Measurements from ENCODE around the gene CARD19. TPM values are rescaled to one million over a fixed set of nuclear protein-coding genes. Genes with fewer than 3 reads are reported as not detected.

Gene CARD19
- total RNA-seq, 1 experiment from 2014 or later: 54.5 TPM

GRCh38 chr9:93064392-93065134, 31.5 kb upstream of the CARD19 start:
- H3K9me3 ChIP-seq (ENCODE audit: control insufficient read depth in 1 of 2, insufficient read depth in 1 of 2, low read depth in 1 of 2, low read length in 2 of 2): no peaks in the 10 kb centered on the region
- no peaks in the 10 kb centered on the region for H3K27me3 ChIP-seq (ENCODE audit: insufficient read depth, low read length)
- CTCF ChIA-PET: interaction anchor here (0.6 kb wide), 1 partner anchor 851 kb away, joined by 3 read pairs; no protein-coding TSS in a partner anchor
- RAD21 ChIA-PET (ENCODE audit: low non-redundant PET in 1 of 2, low total read pairs in 2 of 2, uncharacterized antibody in 2 of 2, unreplicated experiment in 2 of 2): interaction anchor here in 1 of 2 experiments (0.6 kb wide), 1 partner anchor 34 kb away, joined by 5 read pairs; no protein-coding TSS in a partner anchor
- no peak overlapping the region for H2AFZ ChIP-seq (ENCODE audit: low read depth, low read length, poor library complexity, severe bottlenecking)
- no peaks in the 10 kb centered on the region for H3K79me2 ChIP-seq (ENCODE audit: insufficient read depth, low read length)
- peaks cover 7 to 22% of the 10 kb centered on the region in 2 experiments; a peak in 3 of 4 replicates for H3K4me1 ChIP-seq (ENCODE audit: control insufficient read depth in 1 of 2, insufficient read depth in 2 of 2, low read length in 2 of 2)
- DNase-seq (ENCODE audit: low read depth, low spot score) (no peak), ATAC-seq (no peak)
- no peaks in the 10 kb centered on the region for H3K9me2 ChIP-seq (ENCODE audit: insufficient read depth)
- POLR2A ChIA-PET: interaction anchor here (0.6 kb wide), 1 partner anchor 9 kb away, joined by 3 read pairs; no protein-coding TSS in a partner anchor
- no peaks in the 10 kb centered on the region for H4K20me1 ChIP-seq (ENCODE audit: insufficient read depth)
- intact Hi-C loops (cut with micrococcal nuclease): no loop called here
- no peak for TF ChIP-seq TCF7L2 (IDR thresholded peaks at IDR 0.05; ENCODE audit: borderline replicate concordance, extremely low read depth, insufficient read depth, insufficient read length)
- TF ChIP-seq FOSL1 (IDR thresholded peaks at IDR 0.05; ENCODE audit: low read depth): no peak
- no peak for TF ChIP-seq CBX3 (IDR thresholded peaks at IDR 0.05; ENCODE audit: low read depth)
- no peaks in the 10 kb centered on the region for H3K36me3 ChIP-seq (ENCODE audit: control insufficient read depth in 1 of 2, insufficient read depth in 2 of 2, low read length in 2 of 2)
- no peak overlapping the region for H3K4me2 ChIP-seq (ENCODE audit: low read length)
- no peak overlapping the region for H3K9ac ChIP-seq (ENCODE audit: low read length)
- no TSS peak for BruUV-seq (replicated peaks)
- no peak overlapping the region for H3K4me3 ChIP-seq (replicated peaks in 1 of 2; ENCODE audit: low read depth in 1 of 2, low read length in 2 of 2)
- no peak overlapping the region for H3K27ac ChIP-seq (ENCODE audit: low read depth, low read length)

- no peaks in the 10 kb centered on the region for H3K27me3 ChIP-seq (ENCODE audit: insufficient read depth, low read length)
- ChIA-PET RAD21 (ENCODE audit: low non-redundant PET in 1 of 2, low total read pairs in 2 of 2, uncharacterized antibody in 2 of 2, unreplicated experiment in 2 of 2) (interaction anchor here in 1 of 2 experiments (0.6 kb wide), 1 partner anchor 34 kb away, joined by 5 read pairs; no protein-coding TSS in a partner anchor), CTCF (interaction anchor here (0.6 kb wide), 1 partner anchor 851 kb away, joined by 3 read pairs; no protein-coding TSS in a partner anchor), POLR2A (no interaction called here)
- ATAC-seq (no peak), DNase-seq (ENCODE audit: low read depth, low spot score) (no peak)
- H3K27ac ChIP-seq (ENCODE audit: low read depth, low read length): no peak overlapping the region
- H3K4me2 ChIP-seq (ENCODE audit: low read length): no peak overlapping the region
- peaks cover 4 to 15% of the 10 kb centered on the region in 2 experiments; a peak in 3 of 4 replicates for H3K4me1 ChIP-seq (ENCODE audit: control insufficient read depth in 1 of 2, insufficient read depth in 2 of 2, low read length in 2 of 2)
- no peak overlapping the region for H3K4me3 ChIP-seq (replicated peaks in 1 of 2; ENCODE audit: low read depth in 1 of 2, low read length in 2 of 2)
- no peaks in the 10 kb centered on the region for H3K9me2 ChIP-seq (ENCODE audit: insufficient read depth)
- no TSS peak for BruUV-seq (replicated peaks)
- no peak overlapping the region for H3K9ac ChIP-seq (ENCODE audit: low read length)
- no peaks in the 10 kb centered on the region for H3K36me3 ChIP-seq (ENCODE audit: control insufficient read depth in 1 of 2, insufficient read depth in 2 of 2, low read length in 2 of 2)
- no peak overlapping the region for H2AFZ ChIP-seq (ENCODE audit: low read depth, low read length, poor library complexity, severe bottlenecking)
- intact Hi-C loops (cut with micrococcal nuclease): no loop called here
- H3K9me3 ChIP-seq (ENCODE audit: control insufficient read depth in 1 of 2, insufficient read depth in 1 of 2, low read depth in 1 of 2, low read length in 2 of 2): no peaks in the 10 kb centered on the region
- H3K79me2 ChIP-seq (ENCODE audit: insufficient read depth, low read length): no peaks in the 10 kb centered on the region
- H4K20me1 ChIP-seq (ENCODE audit: insufficient read depth): no peaks in the 10 kb centered on the region
- TF ChIP-seq SRF (IDR thresholded peaks at IDR 0.05; ENCODE audit: low read depth) (no peak), SP1 (IDR thresholded peaks at IDR 0.05; ENCODE audit: low read depth) (no peak), JUND (IDR thresholded peaks at IDR 0.05) (no peak), RAD21 (IDR thresholded peaks at IDR 0.05; ENCODE audit: low read depth) (no peak), ZNF274 (IDR thresholded peaks at IDR 0.05; ENCODE audit: low read depth, low read length) (no peak), TCF7L2 (IDR thresholded peaks at IDR 0.05; ENCODE audit: borderline replicate concordance, extremely low read depth, insufficient read depth, insufficient read length) (no peak), MAX (IDR thresholded peaks at IDR 0.05) (no peak), YY1 (IDR thresholded peaks at IDR 0.05; ENCODE audit: extremely low read depth, insufficient replicate concordance, low read depth, low read length) (no peak), ZFX (IDR thresholded peaks at IDR 0.05) (no peak), POLR2A (IDR thresholded peaks at IDR 0.05; ENCODE audit: borderline replicate concordance, extremely low read depth, insufficient read depth, insufficient read length) (no peak), CBX3 (IDR thresholded peaks at IDR 0.05; ENCODE audit: low read depth) (no peak), EZH2 (IDR thresholded peaks at IDR 0.05) (no peak), CTCF (IDR thresholded peaks at IDR 0.05 in 2 of 3, conservative IDR thresholded peaks at IDR 0.05 in 1 of 3; ENCODE audit: borderline replicate concordance in 1 of 3, insufficient read depth in 1 of 3, low read depth in 2 of 3, low read length in 2 of 3) (no peak), EZH2phosphoT487 (IDR thresholded peaks at IDR 0.05; ENCODE audit: borderline replicate concordance) (no peak)
Measured at GRCh38 chr9:93065135-93065720, 30.8 kb upstream of the CARD19 start.
